Neutrophil (primary cell): ENCODE data around the gene DCANP1.

Experiments used
- H3K27ac ChIP-seq: fragments of 200-600 bp; sonication (generic); 2 replicates; pipeline ENCODE4 v1.5.1; 2016; ENCODE audit warnings: mild to moderate bottlenecking, moderate library complexity
- H3K27me3 ChIP-seq: fragments of 200-600 bp; sonication (generic); 2 replicates; pipeline ENCODE4 v1.6.0; 2016; ENCODE audit warnings: mild to moderate bottlenecking
- H3K36me3 ChIP-seq: fragments of 200-600 bp; sonication (generic); 2 replicates; pipeline ENCODE4 v1.5.1; 2017
- H3K4me1 ChIP-seq, 2 experiments: fragments of 200-600 bp in 1 of 2; sonication (generic) in 1 of 2; 1 replicate in 1 of 2; 2 replicates in 1 of 2; pipeline versions ENCODE4 v1.5.1 to v1.6.1; 2013 to 2016; ENCODE audit warnings: low read depth in 1 of 2, low read length in 1 of 2, mild to moderate bottlenecking in 1 of 2, moderate library complexity in 1 of 2; ENCODE audit not compliant: control insufficient read depth in 1 of 2, insufficient read depth in 1 of 2
- H3K4me3 ChIP-seq, 2 experiments: fragments of 200-600 bp in 1 of 2; sonication (generic) in 1 of 2; 1 replicate in 1 of 2; 2 replicates in 1 of 2; pipeline ENCODE4 v1.5.1; 2013 to 2016; ENCODE audit warnings: low read depth in 1 of 2, low read length in 1 of 2, mild to moderate bottlenecking in 1 of 2, moderate library complexity in 1 of 2
- H3K9me3 ChIP-seq: fragments of 200-600 bp; sonication (generic); 2 replicates; pipeline ENCODE4 v1.5.1; 2016
- TF ChIP-seq, protein P1 (sequence below): fragments of 200-600 bp; sonication (generic); IDR thresholded peaks from 2 replicates; pipeline ENCODE4 v1.5.1; 2016; ENCODE audit warnings: antibody characterized with exemption

DCANP1 gene

DNA sequence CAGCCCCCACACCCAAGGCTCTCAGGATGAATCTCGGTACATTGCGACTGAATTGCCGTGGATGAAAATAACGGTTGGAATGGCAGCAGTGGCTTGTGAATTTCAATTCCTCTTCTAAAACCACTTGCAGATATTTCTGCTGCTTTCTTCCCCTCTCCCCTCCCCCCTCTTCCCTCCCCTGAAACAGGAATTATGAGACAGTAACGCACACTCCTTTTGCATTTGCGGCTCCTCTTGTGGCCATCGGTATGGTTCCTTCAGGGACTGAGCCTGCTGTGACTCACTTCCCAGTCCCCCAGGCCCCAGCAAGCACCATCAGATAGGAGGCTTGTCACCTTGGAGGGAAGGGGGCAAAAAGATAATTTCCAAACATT, 9.7 kb downstream of the DCANP1 start:
- Histone ChIP-seq H3K27me3 (no peaks in the 10 kb centered on the region), H3K4me1 (peaks cover 30 to 31% of the 10 kb centered on the region in 2 experiments), H3K27ac (peak overlapping the region; percentile 36), H3K36me3 (no peaks in the 10 kb centered on the region), H3K9me3 (no peaks in the 10 kb centered on the region), H3K4me3 (no peak overlapping the region)
- TF ChIP-seq, protein P1, sequence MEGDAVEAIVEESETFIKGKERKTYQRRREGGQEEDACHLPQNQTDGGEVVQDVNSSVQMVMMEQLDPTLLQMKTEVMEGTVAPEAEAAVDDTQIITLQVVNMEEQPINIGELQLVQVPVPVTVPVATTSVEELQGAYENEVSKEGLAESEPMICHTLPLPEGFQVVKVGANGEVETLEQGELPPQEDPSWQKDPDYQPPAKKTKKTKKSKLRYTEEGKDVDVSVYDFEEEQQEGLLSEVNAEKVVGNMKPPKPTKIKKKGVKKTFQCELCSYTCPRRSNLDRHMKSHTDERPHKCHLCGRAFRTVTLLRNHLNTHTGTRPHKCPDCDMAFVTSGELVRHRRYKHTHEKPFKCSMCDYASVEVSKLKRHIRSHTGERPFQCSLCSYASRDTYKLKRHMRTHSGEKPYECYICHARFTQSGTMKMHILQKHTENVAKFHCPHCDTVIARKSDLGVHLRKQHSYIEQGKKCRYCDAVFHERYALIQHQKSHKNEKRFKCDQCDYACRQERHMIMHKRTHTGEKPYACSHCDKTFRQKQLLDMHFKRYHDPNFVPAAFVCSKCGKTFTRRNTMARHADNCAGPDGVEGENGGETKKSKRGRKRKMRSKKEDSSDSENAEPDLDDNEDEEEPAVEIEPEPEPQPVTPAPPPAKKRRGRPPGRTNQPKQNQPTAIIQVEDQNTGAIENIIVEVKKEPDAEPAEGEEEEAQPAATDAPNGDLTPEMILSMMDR = no peak

DNA sequence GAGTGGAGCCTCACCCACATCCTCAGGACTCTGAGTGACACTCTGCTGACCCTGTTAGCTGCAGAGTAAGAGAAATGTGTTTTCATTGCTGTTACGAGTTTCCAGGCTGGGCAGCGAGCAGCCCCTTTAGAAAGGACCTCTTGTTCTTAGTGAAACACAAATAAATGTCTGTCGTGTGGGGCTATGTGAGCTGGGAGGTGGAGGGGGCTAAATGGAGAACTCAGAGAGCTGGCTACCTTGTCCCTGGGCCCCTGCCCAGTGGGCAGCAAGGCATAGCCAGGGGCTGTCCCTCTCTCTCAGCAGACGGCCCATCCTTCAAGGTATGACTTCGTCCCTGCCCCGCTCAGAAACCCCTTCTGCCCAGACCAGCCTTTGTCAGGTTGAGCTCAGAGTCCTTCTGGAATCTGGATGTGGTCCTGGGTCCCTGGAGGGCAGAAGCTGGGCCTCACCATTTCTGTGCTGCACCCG, 10.2 kb downstream of the DCANP1 start:
- TF ChIP-seq, protein P1 = no peak
- peak overlapping the region; percentile 36 for H3K27ac ChIP-seq

DNA sequence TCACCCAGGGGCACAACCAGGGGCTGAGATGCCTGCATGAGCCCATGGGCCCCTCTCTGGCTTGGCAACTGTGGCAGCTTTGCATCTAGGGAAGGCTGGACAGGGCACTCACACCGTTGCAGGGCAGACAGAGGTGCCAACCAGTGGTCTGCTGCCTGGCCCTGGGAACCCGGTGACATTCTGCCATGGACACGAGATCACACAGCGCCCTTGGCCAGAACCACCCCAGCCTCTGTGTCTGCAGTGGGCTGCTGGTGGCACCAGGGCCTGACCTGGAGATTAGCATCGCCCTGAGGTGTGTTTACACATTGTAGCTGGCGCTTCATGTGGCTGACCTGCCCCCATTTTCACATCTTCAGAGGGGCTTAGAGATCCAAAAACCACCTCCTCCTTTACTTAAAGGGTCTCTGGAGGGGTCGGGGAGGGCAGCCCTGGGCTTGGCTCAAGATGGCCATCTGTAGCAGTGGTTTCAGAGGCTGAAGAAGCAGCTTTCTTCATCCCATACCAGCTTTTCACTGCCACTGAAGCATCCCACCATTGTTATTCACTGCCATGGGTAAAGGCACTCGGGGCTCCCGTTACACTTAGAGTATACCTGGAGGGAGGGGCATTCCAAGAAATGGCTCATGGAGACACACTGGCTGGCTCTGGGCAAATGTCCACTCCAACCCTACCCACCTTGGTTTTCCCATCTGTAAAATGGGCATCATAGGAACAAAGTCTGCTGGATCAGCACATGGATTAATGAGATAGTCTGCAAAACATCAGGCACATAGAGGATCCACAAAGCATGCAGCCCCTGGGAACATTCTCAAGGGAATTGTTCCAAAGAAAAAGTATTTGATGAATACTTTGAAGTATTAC, 11.4 kb downstream of the DCANP1 start:
- TF ChIP-seq, protein P1 = no peak

More for the DNA sequence above, 10.2 kb downstream of the DCANP1 start:
- Histone ChIP-seq H3K27me3 (no peaks in the 10 kb centered on the region), H3K4me3 (no peak overlapping the region), H3K36me3 (no peaks in the 10 kb centered on the region), H3K4me1 (peaks cover 30 to 31% of the 10 kb centered on the region in 2 experiments), H3K9me3 (no peaks in the 10 kb centered on the region)

DNA sequence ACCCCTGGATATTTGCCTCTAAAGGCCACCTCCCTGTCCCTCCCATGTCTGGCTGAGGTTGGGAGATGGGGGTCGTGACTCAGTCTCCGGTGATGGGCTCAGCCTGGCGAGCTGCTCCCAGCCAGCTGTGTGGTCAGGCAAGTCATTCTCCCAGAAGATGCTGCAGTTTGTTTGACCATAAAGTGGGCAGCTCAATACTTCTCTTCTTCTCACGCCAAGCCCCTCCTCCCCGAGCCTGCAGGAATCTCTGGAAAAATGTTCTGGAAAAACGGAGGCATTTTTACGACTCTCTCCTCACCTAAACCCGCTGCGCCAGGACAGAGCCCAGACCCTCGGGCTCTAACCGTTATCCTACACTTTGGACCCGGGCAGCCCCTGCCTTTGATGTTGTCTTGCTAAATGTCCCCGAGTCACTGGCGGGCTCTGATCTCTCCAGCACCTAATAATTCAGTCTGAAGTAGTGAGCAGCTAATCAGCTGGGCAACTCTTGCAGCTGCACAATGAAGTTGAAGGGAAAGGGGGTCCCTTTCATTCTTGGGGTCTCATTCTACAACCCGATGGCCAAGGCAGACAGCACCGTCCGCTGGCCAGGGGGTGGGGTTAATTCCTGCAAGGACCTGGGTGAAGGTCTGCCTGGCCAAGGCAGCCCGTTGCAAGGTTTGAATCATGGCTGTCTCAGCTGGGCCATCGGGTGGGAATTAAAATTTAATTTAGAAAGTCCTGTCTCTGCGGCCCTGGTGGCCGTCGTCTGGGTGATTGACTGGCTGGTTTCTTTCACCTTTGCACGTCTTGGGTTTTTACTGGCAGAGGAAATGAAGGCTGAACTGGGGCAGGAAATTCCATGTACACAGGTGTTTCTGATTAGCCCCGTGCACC, 12.3 kb downstream of the DCANP1 start:
- Histone ChIP-seq H3K27ac (peak overlapping the region; percentile 51), H3K4me1 (peaks cover 30 to 31% of the 10 kb centered on the region in 2 experiments), H3K36me3 (no peaks in the 10 kb centered on the region), H3K9me3 (no peaks in the 10 kb centered on the region), H3K27me3 (no peaks in the 10 kb centered on the region), H3K4me3 (no peak overlapping the region)
- TF ChIP-seq, protein P1 = no peak

More for the DNA sequence above, 11.4 kb downstream of the DCANP1 start:
- Histone ChIP-seq H3K4me3 (no peak overlapping the region), H3K27me3 (no peaks in the 10 kb centered on the region), H3K9me3 (no peaks in the 10 kb centered on the region), H3K4me1 (peaks cover 30 to 31% of the 10 kb centered on the region in 2 experiments), H3K27ac (no peak overlapping the region), H3K36me3 (no peaks in the 10 kb centered on the region)

DNA sequence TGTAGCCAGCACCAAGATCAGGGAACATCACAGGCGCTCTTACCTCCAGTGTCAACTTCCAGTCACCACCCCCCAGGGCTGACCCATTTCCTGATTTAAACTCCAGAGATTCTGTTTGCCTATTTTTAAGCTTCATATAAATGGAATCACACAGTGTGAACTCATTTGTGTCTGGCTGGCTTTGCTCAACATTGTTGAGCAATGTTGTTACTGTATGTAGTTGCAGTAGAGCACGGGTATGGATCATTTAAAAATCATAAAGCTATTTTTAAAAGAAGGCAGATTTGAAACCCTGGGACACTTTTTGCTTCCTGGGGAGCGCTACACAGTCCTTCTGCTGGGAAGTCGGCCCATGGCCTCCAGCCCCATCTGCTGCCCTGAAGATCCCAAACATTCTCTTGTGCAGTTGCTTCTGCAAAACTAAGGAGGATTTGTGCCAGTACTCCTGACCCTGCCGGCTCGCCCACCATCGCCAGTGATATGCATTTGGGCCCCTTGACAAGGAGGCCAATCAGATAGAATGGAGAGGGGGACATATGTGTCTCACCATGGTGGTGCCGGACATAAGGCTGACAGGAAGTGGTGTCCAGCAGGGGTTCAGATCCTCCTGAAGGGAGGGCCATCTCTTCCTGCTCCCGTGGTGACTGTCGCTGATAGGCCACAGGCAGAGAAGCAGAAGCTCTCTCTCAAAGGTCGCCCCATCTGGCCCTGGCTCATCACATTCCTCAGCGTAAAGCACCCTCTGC, 13.3 kb downstream of the DCANP1 start:
- Histone ChIP-seq H3K27me3 (no peaks in the 10 kb centered on the region), H3K4me3 (no peak overlapping the region), H3K36me3 (no peaks in the 10 kb centered on the region), H3K4me1 (peaks cover 30 to 31% of the 10 kb centered on the region in 2 experiments), H3K9me3 (no peaks in the 10 kb centered on the region), H3K27ac (peak overlapping the region; percentile 51)
- TF ChIP-seq, protein P1 = no peak
